ENCODE results near the gene CENPVL1.
"Not testable (repeated sequence)": the region's sequence is repeated elsewhere in the genome, so short reads cannot be mapped to it uniquely, and the experiment has no call there.

- TF ChIP-seq CTCF, POLR2A, EP300, POLR2AphosphoS5 (IDR thresholded peaks at IDR 0.05): not testable (repeated sequence)
Observed at GRCh38 chrX:51682720-51683062, 27.6 kb upstream of the CENPVL1 start, which contains the start of gene CENPVL2.

All from suprapubic skin (tissue), 4 donors.